HEK293T (cell line): ENCODE results near the gene PIAS4.

Experiments
- CTCF ChIA-PET: fragments of 350-600 bp; formaldehyde crosslinking; extraction: SDS; loops from one replicate; lab custom pipeline; 2021; ENCODE audit warnings: antibody characterized with exemption, inconsistent platforms; lab: Yijun Ruan, JAX
- POLR2A ChIA-PET: fragments of 350-600 bp; formaldehyde crosslinking; extraction: SDS; loops from one replicate; lab custom pipeline; 2020; ENCODE audit warnings: antibody characterized with exemption, inconsistent platforms; lab: Yijun Ruan, JAX
- DNase-seq: peaks from one replicate; pipeline ENCODE4 v3.0.0; 2012; ENCODE audit warnings: mixed read lengths; ENCODE audit errors: extremely low spot score
- ARNT ChIP-seq: fragments of 450-650 bp; IDR thresholded peaks from 2 replicates; pipeline ENCODE4 v1.6.1; 2017; ENCODE audit warnings: mild to moderate bottlenecking
- BHLHE40 ChIP-seq: fragments of 450-650 bp; IDR thresholded peaks from 2 replicates; pipeline ENCODE4 v1.6.1; 2016; ENCODE audit warnings: mild to moderate bottlenecking, moderate library complexity, borderline replicate concordance
- CTBP1 ChIP-seq: fragments of 450-650 bp; IDR thresholded peaks from 2 replicates; pipeline ENCODE4 v1.6.1; 2016; ENCODE audit warnings: borderline replicate concordance
- ELF4 ChIP-seq: fragments of 450-650 bp; IDR thresholded peaks from 2 replicates; pipeline ENCODE4 v1.6.1; 2017; ENCODE audit warnings: antibody characterized with exemption
- FOXA1 ChIP-seq: fragments of 450-650 bp; IDR thresholded peaks from 2 replicates; pipeline ENCODE4 v1.6.1; 2016; ENCODE audit warnings: mild to moderate bottlenecking
- FOXK2 ChIP-seq: fragments of 450-650 bp; IDR thresholded peaks from 2 replicates; pipeline ENCODE4 v1.6.1; 2016; ENCODE audit warnings: mild to moderate bottlenecking
- FOXM1 ChIP-seq: fragments of 450-650 bp; IDR thresholded peaks from 2 replicates; pipeline ENCODE4 v1.6.1; 2017; ENCODE audit warnings: mild to moderate bottlenecking, borderline replicate concordance
- HDGF ChIP-seq: fragments of 450-650 bp; IDR thresholded peaks from 2 replicates; pipeline ENCODE4 v1.6.1; 2017; ENCODE audit warnings: antibody characterized with exemption, borderline replicate concordance
- L3MBTL2 ChIP-seq: fragments of 450-650 bp; conservative IDR thresholded peaks from 2 replicates; pipeline ENCODE4 v1.6.1; 2016; ENCODE audit warnings: mild to moderate bottlenecking
- LEF1 ChIP-seq: fragments of 450-650 bp; IDR thresholded peaks from 2 replicates; pipeline ENCODE4 v1.6.1; 2017; ENCODE audit warnings: mild to moderate bottlenecking, borderline replicate concordance
- NFRKB ChIP-seq: fragments of 450-650 bp; IDR thresholded peaks from 2 replicates; pipeline ENCODE4 v1.6.1; 2016; ENCODE audit warnings: mild to moderate bottlenecking, moderate library complexity
- PKNOX1 ChIP-seq: fragments of 450-650 bp; IDR thresholded peaks from 2 replicates; pipeline ENCODE4 v1.6.1; 2016
- SP1 ChIP-seq: fragments of 450-650 bp; IDR thresholded peaks from 2 replicates; pipeline ENCODE4 v1.6.1; 2017
- SUZ12 ChIP-seq: fragments of 450-650 bp; IDR thresholded peaks from 2 replicates; pipeline ENCODE4 v1.6.1; 2016; ENCODE audit warnings: mild to moderate bottlenecking
- TARDBP ChIP-seq: fragments of 450-650 bp; IDR thresholded peaks from 2 replicates; pipeline ENCODE4 v1.6.1; 2016
- ZNF384 ChIP-seq: fragments of 450-650 bp; IDR thresholded peaks from 2 replicates; pipeline ENCODE4 v1.6.1; 2016

Gene PIAS4

DNA sequence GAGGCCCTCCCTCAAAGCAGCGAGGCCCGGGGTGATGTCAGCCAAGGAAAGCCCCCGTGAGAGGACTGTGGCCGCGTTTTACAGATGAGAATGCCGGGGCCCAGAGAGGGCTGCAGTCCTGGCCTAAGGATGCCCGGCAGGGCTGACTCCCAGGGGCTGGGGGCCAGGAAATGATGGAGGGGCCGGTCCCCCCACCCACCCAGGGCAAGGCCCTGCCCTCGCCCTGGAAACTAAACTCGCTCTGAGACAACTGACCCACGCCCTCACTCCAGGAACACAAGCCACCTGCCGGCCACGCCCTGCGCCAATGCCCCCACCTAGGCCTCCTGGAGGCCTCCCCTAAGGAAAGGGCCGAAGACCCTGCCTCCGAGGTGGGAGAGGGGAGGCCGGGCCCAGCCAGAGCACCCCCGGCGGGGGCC is 51.9 kb downstream of the PIAS4 start:
- POLR2A ChIA-PET = no interaction called here
- TF ChIP-seq TARDBP = no peak
- TF ChIP-seq HDGF = no peak
- TF ChIP-seq ELF4 = no peak
- TF ChIP-seq SUZ12 = no peak
- no peak for TF ChIP-seq ARNT
- TF ChIP-seq NFRKB = no peak
- no peak for TF ChIP-seq BHLHE40
- CTCF ChIA-PET = no interaction called here
- no peak for DNase-seq

- POLR2A ChIA-PET = no interaction called here
- TF ChIP-seq HDGF (no peak), ELF4 (no peak), ARNT (no peak), CTBP1 (no peak), SUZ12 (no peak), ZNF384 (no peak), L3MBTL2 (no peak), FOXK2 (no peak), PKNOX1 (no peak), FOXA1 (no peak), BHLHE40 (no peak), LEF1 (no peak), FOXM1 (no peak), TARDBP (no peak), NFRKB (no peak)
- CTCF ChIA-PET = no interaction called here
- no peak for DNase-seq
Observed at GRCh38 chr19:4059891-4060620, 52.5 kb downstream of the PIAS4 start.

DNA sequence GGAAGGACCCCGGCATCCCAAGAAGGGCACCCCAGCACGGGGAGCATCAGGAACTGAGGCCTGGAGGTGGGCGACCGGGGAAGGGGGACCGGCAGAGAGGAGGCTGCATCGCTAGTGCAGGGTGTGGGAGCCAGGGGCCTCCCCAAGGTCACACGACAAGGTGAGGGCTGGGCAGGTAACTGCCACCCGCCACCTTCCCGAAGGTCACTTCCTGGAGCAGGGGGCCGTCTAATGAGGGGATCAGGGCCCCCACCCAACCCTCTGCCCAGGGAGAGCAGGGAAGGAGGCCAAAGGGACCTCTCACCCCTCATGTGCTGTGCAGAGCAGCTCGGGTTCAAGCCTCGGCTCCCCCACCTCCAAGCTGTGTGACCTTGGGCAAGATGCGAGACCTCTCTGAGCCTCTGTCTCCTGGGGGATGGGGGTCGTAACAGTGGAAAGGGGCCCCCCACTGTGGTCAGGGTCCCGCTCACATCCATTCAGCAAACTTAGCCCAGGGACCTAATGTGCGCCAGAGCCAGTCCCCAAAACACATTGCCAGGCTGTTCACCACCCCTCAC is 53.2 kb downstream of the PIAS4 start:
- ChIA-PET POLR2A (no interaction called here), CTCF (no interaction called here)
- TF ChIP-seq ARNT = no peak
- TF ChIP-seq TARDBP = no peak
- no peak for TF ChIP-seq BHLHE40
- TF ChIP-seq PKNOX1 = no peak
- no peak for TF ChIP-seq NFRKB
- no peak for TF ChIP-seq SUZ12
- no peak for TF ChIP-seq FOXK2
- TF ChIP-seq L3MBTL2 = no peak
- no peak for TF ChIP-seq HDGF
- no peak for TF ChIP-seq FOXM1
- TF ChIP-seq FOXA1 = no peak
- TF ChIP-seq SP1 = no peak
- TF ChIP-seq CTBP1 = no peak
- TF ChIP-seq ZNF384 = no peak
- no peak for TF ChIP-seq LEF1
- no peak for TF ChIP-seq ELF4
- no peak for DNase-seq

- no peak for DNase-seq
- no peak for TF ChIP-seq CTBP1
- no peak for TF ChIP-seq L3MBTL2
- no peak for TF ChIP-seq LEF1
- TF ChIP-seq FOXA1 = no peak
- TF ChIP-seq FOXK2 = no peak
- no peak for TF ChIP-seq FOXM1
- no peak for TF ChIP-seq NFRKB
- TF ChIP-seq HDGF = no peak
- TF ChIP-seq SUZ12 = no peak
- TF ChIP-seq TARDBP = no peak
- TF ChIP-seq PKNOX1 = no peak
- TF ChIP-seq ARNT = no peak
- TF ChIP-seq BHLHE40 = no peak
- no peak for TF ChIP-seq ZNF384
- no peak for TF ChIP-seq SP1
- TF ChIP-seq ELF4 = no peak
- ChIA-PET POLR2A (no interaction called here), CTCF (no interaction called here)
Observed at GRCh38 chr19:4061178-4061682, 53.7 kb downstream of the PIAS4 start.

GRCh38 chr19:4061683-4062418 is 54.3 kb downstream of the PIAS4 start:
- POLR2A ChIA-PET = interaction anchor here (0.8 kb wide), 1 partner anchor 76 kb away, joined by 3 read pairs; the partner anchor contains the start of gene EEF2
- no peak for TF ChIP-seq SP1
- TF ChIP-seq ARNT = no peak
- no peak for TF ChIP-seq ZNF384
- no peak for TF ChIP-seq ELF4
- TF ChIP-seq TARDBP = no peak
- no peak for TF ChIP-seq FOXA1
- TF ChIP-seq LEF1 = no peak
- no peak for TF ChIP-seq L3MBTL2
- no peak for TF ChIP-seq SUZ12
- no peak for TF ChIP-seq HDGF
- TF ChIP-seq CTBP1 = no peak
- no peak for DNase-seq
- CTCF ChIA-PET = no interaction called here
